ENCODE data around the gene IL4.
"Not testable (repeated sequence)": the region's sequence is repeated elsewhere in the genome, so short reads cannot be mapped to it uniquely, and the experiment has no call there.

IL4 gene

GRCh38 chr5:132673939-132674630 lies at the start of gene IL4:
TSS of gene IL4 (plus strand) at chr5:132673989. CDS start at chr5:132674051, 62 bp downstream.
- DNase-seq (ENCODE audit: low spot score), result peak; percentile 58
- peak within 1 kb of the TSS; percentile 59 to 88 for H3K27ac ChIP-seq
- no peak for TF ChIP-seq CTCF (IDR thresholded peaks at IDR 0.05)
- peak within 1 kb of the TSS; percentile 27 for H3K4me3 ChIP-seq

- H3K27ac ChIP-seq, result no peak overlapping the region
- TF ChIP-seq CTCF (IDR thresholded peaks at IDR 0.05), result no peak
- no peak overlapping the region for H3K4me3 ChIP-seq
- no peak for DNase-seq (ENCODE audit: low spot score)
These were observed 46.3 kb upstream of the IL4 start for GRCh38 chr5:132627470-132627869.

DNA sequence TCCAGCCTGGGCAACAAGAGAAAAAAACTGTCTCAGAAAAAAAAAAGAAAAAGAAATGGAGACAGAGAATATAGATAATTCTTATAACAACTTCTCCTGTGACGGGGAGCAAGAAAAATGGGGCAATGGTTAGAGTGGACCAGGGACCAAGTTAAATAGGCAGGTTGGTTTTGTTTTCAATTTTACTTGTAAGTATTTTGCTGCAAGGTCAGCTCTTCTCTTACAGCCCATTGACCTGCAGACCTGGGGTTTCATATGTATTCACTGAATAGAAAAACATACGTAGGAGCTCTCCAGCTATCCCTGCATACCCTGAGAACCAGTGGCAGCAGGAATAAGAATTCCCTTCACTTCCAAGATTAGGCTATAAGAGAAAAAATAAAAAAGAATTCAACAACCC lies 45.0 kb upstream of the IL4 start:
- no peak for DNase-seq (ENCODE audit: low spot score)
- no peak overlapping the region for H3K27ac ChIP-seq
- no peak overlapping the region for H3K4me3 ChIP-seq
- TF ChIP-seq CTCF (IDR thresholded peaks at IDR 0.05), result no peak

- Histone ChIP-seq H3K4me3 (no peak overlapping the region), H3K27ac (no peak overlapping the region)
- DNase-seq (ENCODE audit: low spot score), result no peak
- no peak for TF ChIP-seq CTCF (IDR thresholded peaks at IDR 0.05)
These were observed 44.4 kb upstream of the IL4 start for GRCh38 chr5:132629230-132629944.

GRCh38 chr5:132633587-132633986 lies 40.2 kb upstream of the IL4 start:
- DNase-seq (ENCODE audit: low spot score); H3K27ac ChIP-seq; H3K4me3 ChIP-seq: not testable (repeated sequence)

- Histone ChIP-seq H3K4me3 (no peak overlapping the region), H3K27ac (no peak overlapping the region)
- DNase-seq (ENCODE audit: low spot score), result no peak
- TF ChIP-seq CTCF (IDR thresholded peaks at IDR 0.05), result no peak
These were observed 37.9 kb upstream of the IL4 start for GRCh38 chr5:132635873-132636272.

- no peak for DNase-seq (ENCODE audit: low spot score)
- Histone ChIP-seq H3K27ac (no peak overlapping the region), H3K4me3 (no peak overlapping the region)
- TF ChIP-seq CTCF (IDR thresholded peaks at IDR 0.05), result no peak
These were observed 36.5 kb upstream of the IL4 start for GRCh38 chr5:132637241-132637640.
